ENCODE results near the gene ANKRD63. TPM values are rescaled to one million over a fixed set of nuclear protein-coding genes. Genes with fewer than 3 reads are reported as not detected.

The ANKRD63 gene
- polyA plus RNA-seq, 1 experiment: not detected

- POLR2A ChIA-PET: no interaction called here
- H3K36me3 ChIP-seq (ENCODE audit: control insufficient read depth, insufficient read depth, low read length): no peaks in the 10 kb centered on the region; the same call in 1 of the 2 replicates
- peaks cover 5% of the 10 kb centered on the region for H3K27me3 ChIP-seq (ENCODE audit: control insufficient read depth, insufficient read depth, low read length)
- no peak for DNase-seq (ENCODE audit: low read depth)
- CTCF ChIA-PET: interaction anchor here (1.4 to 2.3 kb wide), 2 partner anchors 17 to 40 kb away, joined by 4 to 9 read pairs; no protein-coding TSS in a partner anchor
- TF ChIP-seq CTCF (IDR thresholded peaks at IDR 0.05; ENCODE audit: insufficient read depth, low read depth, low read length): no peak
- no peak overlapping the region for H3K4me3 ChIP-seq (ENCODE audit: low read depth, low read length)
These were observed 48.1 kb downstream of the ANKRD63 start for GRCh38 chr15:40234783-40235182.

GRCh38 chr15:40233727-40234577, 48.9 kb downstream of the ANKRD63 start:
- no peak for DNase-seq (ENCODE audit: low read depth)
- Histone ChIP-seq H3K4me3 (ENCODE audit: low read depth, low read length) (no peak overlapping the region), H3K36me3 (ENCODE audit: control insufficient read depth, insufficient read depth, low read length) (no peaks in the 10 kb centered on the region; the same call in 1 of the 2 replicates), H3K27me3 (ENCODE audit: control insufficient read depth, insufficient read depth, low read length) (peaks cover 4% of the 10 kb centered on the region)
- ChIA-PET POLR2A (interaction anchor here (0.6 kb wide), 1 partner anchor 185 kb away, joined by 5 read pairs; no protein-coding TSS in a partner anchor), CTCF (interaction anchor here (1.4 to 8.5 kb wide), 4 partner anchors 16 to 134 kb away, joined by 3 to 63 read pairs (median 6); no protein-coding TSS in a partner anchor)
- no peak for TF ChIP-seq CTCF (IDR thresholded peaks at IDR 0.05; ENCODE audit: insufficient read depth, low read depth, low read length)

- CTCF ChIA-PET: interaction anchor here (1.3 to 8.5 kb wide), 3 partner anchors 15 to 136 kb away, joined by 3 to 63 read pairs (median 3); no protein-coding TSS in a partner anchor
These were observed 50.2 kb downstream of the ANKRD63 start for GRCh38 chr15:40232625-40233070.

More at GRCh38 chr15:40232625-40233070, 50.2 kb downstream of the ANKRD63 start:
- no peak overlapping the region for H3K4me3 ChIP-seq (ENCODE audit: low read depth, low read length)
- no peak for TF ChIP-seq CTCF (IDR thresholded peaks at IDR 0.05; ENCODE audit: insufficient read depth, low read depth, low read length)
- POLR2A ChIA-PET: no interaction called here
- DNase-seq (ENCODE audit: low read depth): no peak
- H3K36me3 ChIP-seq (ENCODE audit: control insufficient read depth, insufficient read depth, low read length): no peaks in the 10 kb centered on the region; the same call in 1 of the 2 replicates
- no peaks in the 10 kb centered on the region for H3K27me3 ChIP-seq (ENCODE audit: control insufficient read depth, insufficient read depth, low read length)

Other genes with a start within 250 kb of the ANKRD63 start
- 305 and 564 TPM in 2 replicates for gene SRP14, start 243.9 kb downstream of the ANKRD63 start, polyA plus RNA-seq (2011; rRNA removed)
- gene BMF, start 174.2 kb downstream of the ANKRD63 start, polyA plus RNA-seq (2011; rRNA removed): 5.8 and 8.3 TPM in 2 replicates
- gene BUB1B, start 122.0 kb downstream of the ANKRD63 start, polyA plus RNA-seq (2011; rRNA removed): 12.8 and 16.6 TPM in 2 replicates
- gene PAK6, start 44.0 kb downstream of the ANKRD63 start, polyA plus RNA-seq (2011; rRNA removed): not detected in 2 replicates
- gene PLCB2, start 24.9 kb upstream of the ANKRD63 start, polyA plus RNA-seq (2011; rRNA removed): 0.22 and 0.47 TPM in 2 replicates
- 7.3 and 12.8 TPM in 2 replicates for gene INAFM2, start 40.6 kb upstream of the ANKRD63 start, polyA plus RNA-seq (2011; rRNA removed)
- gene CCDC9B, start 57.9 kb upstream of the ANKRD63 start, polyA plus RNA-seq (2011; rRNA removed): 5.0 and 6.0 TPM in 2 replicates
- not detected in 2 replicates for gene PHGR1, start 68.0 kb upstream of the ANKRD63 start, polyA plus RNA-seq (2011; rRNA removed)
- gene DISP2, start 75.2 kb upstream of the ANKRD63 start, polyA plus RNA-seq (2011; rRNA removed): 0.16 and 0.23 TPM in 2 replicates
- 26.4 and 32.5 TPM in 2 replicates for gene KNSTRN, start 99.7 kb upstream of the ANKRD63 start, polyA plus RNA-seq (2011; rRNA removed)
- 48.6 and 63.9 TPM in 2 replicates for gene IVD, start 122.7 kb upstream of the ANKRD63 start, polyA plus RNA-seq (2011; rRNA removed)
- gene BAHD1, start 157.9 kb upstream of the ANKRD63 start, polyA plus RNA-seq (2011; rRNA removed): 3.2 and 3.3 TPM in 2 replicates
- gene CHST14, start 187.9 kb upstream of the ANKRD63 start, polyA plus RNA-seq (2011; rRNA removed): 18.6 and 32.3 TPM in 2 replicates